ENCODE measurements around the gene PDSS2.

GRCh38 chr6:107128577-107128976, 330.8 kb downstream of the PDSS2 start:
- no peak for TF ChIP-seq CTCF (IDR thresholded peaks at IDR 0.05)
- no peak for TF ChIP-seq POLR2A (IDR thresholded peaks at IDR 0.05)

Measured in heart left ventricle (tissue), 13 donors.